Ovary (tissue), 3 donors: ENCODE results near the gene TNIK.

Source experiments
- EP300 ChIP-seq: sonication (generic); formaldehyde crosslinking; IDR thresholded peaks from one replicate; pipeline ENCODE4 v1.6.1; 2017; ENCODE audit warnings: antibody characterized with exemption
- POLR2A ChIP-seq: fragments of 450-650 bp; IDR thresholded peaks from one replicate; pipeline ENCODE4 v1.6.1; 2017; ENCODE audit warnings: antibody characterized with exemption, mild to moderate bottlenecking, moderate library complexity
- TF ChIP-seq, protein P1 (sequence below), 3 donors: fragments of 450-650 bp in 2 of 3; fragments of 200-600 bp in 1 of 3; IDR thresholded peaks; one replicate each; pipeline versions ENCODE4 v1.5.1 to v1.8.0; 2016 to 2022; ENCODE audit warnings: antibody characterized with exemption in 3 of 3, mild to moderate bottlenecking in 1 of 3
- donor health status: DM: no; HTN: no; CAD: no.

DNA sequence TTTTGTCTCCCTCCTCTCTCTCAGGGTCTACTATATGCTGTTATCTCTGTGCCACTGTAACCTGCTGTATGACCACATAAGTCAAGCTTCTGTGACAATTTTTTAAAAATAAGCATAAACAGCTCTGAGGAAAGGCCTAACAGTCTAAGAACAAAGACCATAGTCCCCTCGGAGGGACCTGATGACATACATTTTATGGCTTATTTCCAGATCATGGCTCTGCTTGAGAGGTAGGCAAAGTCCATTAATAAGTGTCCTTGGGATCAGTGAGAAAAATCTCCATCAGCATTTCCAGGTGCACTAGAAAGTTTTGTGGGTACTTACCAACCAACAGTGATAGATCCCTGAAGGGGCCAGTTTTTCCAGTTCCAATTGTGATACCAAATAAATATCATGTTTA is 123.8 kb downstream of the TNIK start:
- TF ChIP-seq, protein P1, sequence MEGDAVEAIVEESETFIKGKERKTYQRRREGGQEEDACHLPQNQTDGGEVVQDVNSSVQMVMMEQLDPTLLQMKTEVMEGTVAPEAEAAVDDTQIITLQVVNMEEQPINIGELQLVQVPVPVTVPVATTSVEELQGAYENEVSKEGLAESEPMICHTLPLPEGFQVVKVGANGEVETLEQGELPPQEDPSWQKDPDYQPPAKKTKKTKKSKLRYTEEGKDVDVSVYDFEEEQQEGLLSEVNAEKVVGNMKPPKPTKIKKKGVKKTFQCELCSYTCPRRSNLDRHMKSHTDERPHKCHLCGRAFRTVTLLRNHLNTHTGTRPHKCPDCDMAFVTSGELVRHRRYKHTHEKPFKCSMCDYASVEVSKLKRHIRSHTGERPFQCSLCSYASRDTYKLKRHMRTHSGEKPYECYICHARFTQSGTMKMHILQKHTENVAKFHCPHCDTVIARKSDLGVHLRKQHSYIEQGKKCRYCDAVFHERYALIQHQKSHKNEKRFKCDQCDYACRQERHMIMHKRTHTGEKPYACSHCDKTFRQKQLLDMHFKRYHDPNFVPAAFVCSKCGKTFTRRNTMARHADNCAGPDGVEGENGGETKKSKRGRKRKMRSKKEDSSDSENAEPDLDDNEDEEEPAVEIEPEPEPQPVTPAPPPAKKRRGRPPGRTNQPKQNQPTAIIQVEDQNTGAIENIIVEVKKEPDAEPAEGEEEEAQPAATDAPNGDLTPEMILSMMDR (IDR thresholded peaks at IDR 0.05), result no peak
- no peak for TF ChIP-seq POLR2A
- no peak for TF ChIP-seq EP300
